IMR-90 (cell line): Measurements from ENCODE around the gene SLC33A1. TPM values are rescaled to one million over a fixed set of nuclear protein-coding genes. Genes with fewer than 3 reads are reported as not detected.

Experiments used
- ATAC-seq: fragments of 200-7000 bp; cut with Tn5 transposase; 2 replicates; pipeline ENCODE4 v1.9.1; 2020; ENCODE audit warnings: low read depth, mild to moderate bottlenecking, moderate library complexity
- BruUV-seq: library from RNA; stranded (reverse); fragments of 400-500 nt; replicated peaks from 2 replicates; lab custom pipeline; 2021; lab: Mats Ljungman, UMichigan
- CTCF ChIA-PET: fragments of 300-600 bp; formaldehyde crosslinking; extraction: SDS; loops from one replicate; lab custom pipeline; 2021; ENCODE audit warnings: antibody characterized with exemption; lab: Yijun Ruan, JAX
- POLR2A ChIA-PET: fragments of 300-600 bp; sonication (Branson Sonifier 250); formaldehyde crosslinking; loops from one replicate; lab custom pipeline; 2022; ENCODE audit warnings: antibody characterized with exemption; ENCODE audit not compliant: unreplicated experiment; lab: Charles Lee
- DNase-seq: peaks from one replicate; pipeline ENCODE4 v3.0.0; 2013
- H2AFZ ChIP-seq: replicated peaks from 2 replicates; pipeline ENCODE3; 2013; ENCODE audit warnings: low read length, mild to moderate bottlenecking; ENCODE audit not compliant: poor library complexity
- H2AK5ac ChIP-seq: 2 replicates; pipeline ENCODE4 v1.6.1; 2013; ENCODE audit warnings: low read depth, low read length, inconsistent platforms
- H2AK9ac ChIP-seq: replicated peaks from 2 replicates; pipeline ENCODE3; 2013; ENCODE audit warnings: mild to moderate bottlenecking, low read depth, low read length, moderate library complexity; ENCODE audit not compliant: poor library complexity
- H2BK120ac ChIP-seq: 2 replicates; pipeline ENCODE4 v1.6.1; 2013; ENCODE audit warnings: low read depth, low read length, inconsistent platforms
- H2BK15ac ChIP-seq: 3 replicates; pipeline ENCODE4 v1.6.1; 2013; ENCODE audit warnings: low read depth, low read length, inconsistent platforms
- H2BK20ac ChIP-seq: 2 replicates; pipeline ENCODE4 v1.6.1; 2013; ENCODE audit warnings: low read depth, mild to moderate bottlenecking, inconsistent platforms, low read length, moderate library complexity
- H2BK5ac ChIP-seq: 2 replicates; pipeline ENCODE4 v1.6.1; 2013; ENCODE audit warnings: mild to moderate bottlenecking, low read depth, low read length, inconsistent platforms; ENCODE audit not compliant: poor library complexity, severe bottlenecking
- H3K14ac ChIP-seq: replicated peaks from 2 replicates; pipeline ENCODE4 v1.6.1; 2013; ENCODE audit warnings: low read depth, low read length, inconsistent platforms
- H3K18ac ChIP-seq: 2 replicates; pipeline ENCODE4 v1.6.1; 2013; ENCODE audit warnings: low read depth, low read length, control low read depth
- H3K23ac ChIP-seq: 2 replicates; pipeline ENCODE4 v1.6.1; 2013; ENCODE audit warnings: low read depth, low read length, inconsistent platforms
- H3K27ac ChIP-seq: 2 replicates; pipeline ENCODE4 v1.5.1; 2013; ENCODE audit warnings: mild to moderate bottlenecking, control low read depth, low read length; ENCODE audit not compliant: insufficient read depth
- H3K27me3 ChIP-seq: 2 replicates; pipeline ENCODE4 v1.6.1; 2013; ENCODE audit warnings: low read length; ENCODE audit not compliant: control insufficient read depth, insufficient read depth
- H3K36me3 ChIP-seq: 2 replicates; pipeline ENCODE4 v1.6.1; 2013; ENCODE audit warnings: low read length, mixed read lengths; ENCODE audit not compliant: control insufficient read depth, insufficient read depth
- H3K4ac ChIP-seq: 2 replicates; pipeline ENCODE4 v1.6.1; 2013; ENCODE audit warnings: low read depth, low read length, inconsistent platforms
- H3K4me1 ChIP-seq: 2 replicates; pipeline ENCODE4 v1.6.1; 2013; ENCODE audit warnings: low read length, mixed read lengths; ENCODE audit not compliant: control insufficient read depth, insufficient read depth
- H3K4me2 ChIP-seq: 2 replicates; pipeline ENCODE4 v1.6.1; 2013; ENCODE audit warnings: low read depth, mild to moderate bottlenecking, control low read depth, low read length, moderate library complexity
- H3K4me3 ChIP-seq: 2 replicates; pipeline ENCODE4 v1.5.1; 2013; ENCODE audit warnings: low read depth, mild to moderate bottlenecking, control low read depth, low read length, moderate library complexity; ENCODE audit not compliant: insufficient read depth
- H3K56ac ChIP-seq: 2 replicates; pipeline ENCODE4 v1.6.1; 2013; ENCODE audit warnings: low read length, inconsistent platforms; ENCODE audit not compliant: insufficient read depth; ENCODE audit errors: extremely low read depth
- H3K79me1 ChIP-seq, 2 experiments: 2 replicates each; pipeline ENCODE4 v1.6.1; 2013; ENCODE audit warnings: low read length in 2 of 2, inconsistent platforms in 1 of 2, low read depth in 1 of 2
- H3K9ac ChIP-seq: 2 replicates; pipeline ENCODE4 v1.6.1; 2013; ENCODE audit warnings: low read depth, low read length, control low read depth
- H3K9me1 ChIP-seq: 2 replicates; pipeline ENCODE4 v1.6.1; 2013; ENCODE audit warnings: low read length, inconsistent platforms; ENCODE audit not compliant: insufficient read depth
- H3K9me3 ChIP-seq: 2 replicates; pipeline ENCODE4 v1.6.1; 2013; ENCODE audit warnings: low read length; ENCODE audit not compliant: control insufficient read depth, insufficient read depth
- H4K20me1 ChIP-seq: 2 replicates; pipeline ENCODE4 v1.6.1; 2013; ENCODE audit warnings: low read length, inconsistent platforms; ENCODE audit not compliant: insufficient read depth
- H4K5ac ChIP-seq: 2 replicates; pipeline ENCODE4 v1.6.1; 2013; ENCODE audit warnings: mild to moderate bottlenecking, low read depth, low read length, control low read depth
- H4K8ac ChIP-seq, 2 experiments: 2 replicates each; pipeline ENCODE4 v1.6.1; 2013; ENCODE audit warnings: low read depth in 2 of 2, low read length in 2 of 2, control low read depth in 1 of 2, inconsistent platforms in 1 of 2
- H4K91ac ChIP-seq: 2 replicates; pipeline ENCODE4 v1.6.1; 2013; ENCODE audit warnings: low read depth, low read length, inconsistent platforms; ENCODE audit not compliant: insufficient read depth
- CEBPB ChIP-seq: IDR thresholded peaks from 2 replicates; pipeline ENCODE4 v1.6.1; 2012; ENCODE audit warnings: low read depth, low read length, improper control_type of control experiment
- CHD1 ChIP-seq: IDR thresholded peaks from 2 replicates; pipeline ENCODE4 v1.6.1; 2012; ENCODE audit warnings: low read depth, low read length, improper control_type of control experiment
- ELK1 ChIP-seq: fragments of 150-350 bp; IDR thresholded peaks from 2 replicates; pipeline ENCODE4 v1.6.1; 2016; ENCODE audit warnings: low read depth, mild to moderate bottlenecking, low read length, moderate library complexity, borderline replicate concordance
- MAFK ChIP-seq: IDR thresholded peaks from 2 replicates; pipeline ENCODE4 v1.6.1; 2012; ENCODE audit warnings: low read depth, low read length, improper control_type of control experiment
- MAZ ChIP-seq: IDR thresholded peaks from 2 replicates; pipeline ENCODE4 v1.6.1; 2012; ENCODE audit warnings: low read depth, mild to moderate bottlenecking, low read length, improper control_type of control experiment, moderate library complexity, borderline replicate concordance
- MXI1 ChIP-seq: IDR thresholded peaks from 2 replicates; pipeline ENCODE4 v1.6.1; 2012; ENCODE audit warnings: low read depth, mild to moderate bottlenecking, low read length, moderate library complexity, borderline replicate concordance
- NFE2L2 ChIP-seq: fragments of 150-350 bp; IDR thresholded peaks from 2 replicates; pipeline ENCODE4 v1.6.1; 2016; ENCODE audit warnings: low read depth, mild to moderate bottlenecking, low read length
- POLR2A ChIP-seq: IDR thresholded peaks from 2 replicates; pipeline ENCODE4 v1.6.1; 2012; ENCODE audit warnings: mild to moderate bottlenecking, low read depth, low read length
- RAD21 ChIP-seq: IDR thresholded peaks from 2 replicates; pipeline ENCODE4 v1.6.1; 2012; ENCODE audit warnings: low read length, improper control_type of control experiment
- RCOR1 ChIP-seq: IDR thresholded peaks from 2 replicates; pipeline ENCODE4 v1.6.1; 2012; ENCODE audit warnings: mild to moderate bottlenecking, low read length, improper control_type of control experiment; ENCODE audit not compliant: insufficient replicate concordance
- RFX5 ChIP-seq: IDR thresholded peaks from 2 replicates; pipeline ENCODE4 v1.8.0; 2012; ENCODE audit warnings: low read depth, mild to moderate bottlenecking, low read length, moderate library complexity
- SMC3 ChIP-seq: fragments of 150-350 bp; IDR thresholded peaks from 2 replicates; pipeline ENCODE4 v1.6.1; 2016; ENCODE audit warnings: low read depth, mild to moderate bottlenecking, antibody characterized with exemption, low read length, moderate library complexity
- WGBS, 2 experiments: methylation state at CpG; one replicate each; pipeline versions ENCODE4 v1.1.5 to v1.1.7; 2013; ENCODE audit warnings: missing lambda C conversion rate in 2 of 2; ENCODE audit not compliant: insufficient read length in 1 of 2; ENCODE audit errors: extremely low coverage in 2 of 2; 5-methylcytosine and 5-hydroxymethylcytosine counted together
- dilution Hi-C: fragments of 300-500 bp; cut with HindIII; formaldehyde crosslinking; loops from one replicate; pipeline ENCODE4 v1.14.3; 2018; ENCODE audit warnings: low sequenced_read_pairs; ENCODE audit not compliant: unreplicated experiment
- in situ Hi-C: fragments of 300-500 bp; cut with MboI; formaldehyde crosslinking; loops from 3 replicates; pipeline ENCODE4 v1.14.3; 2019; ENCODE audit warnings: low sequenced_read_pairs, inconsistent platforms, mixed read lengths
- intact Hi-C: fragments of 100-400 bp; cut with micrococcal nuclease; formaldehyde crosslinking; loops from 2 replicates; pipeline ENCODE4 v1.10.0; 2022
- polyA plus RNA-seq, 3 experiments: library from polyadenylated mRNA; depleted of rRNA; stranded (reverse); fragments of >200 nt; gene quantifications; 2 replicates each; pipeline ENCODE4 v1.2.3, GENCODE V29; 2012; ENCODE audit warnings: low replicate concordance in 1 of 3
- total RNA-seq: library from RNA; depleted of rRNA; stranded (reverse); fragments of >200 nt; gene quantifications from 2 replicates; pipeline ENCODE4 v1.2.3, GENCODE V29; 2012
- TF ChIP-seq, protein P1 (sequence below): fragments of 150-350 bp; IDR thresholded peaks from 2 replicates; pipeline ENCODE4 v1.6.1; 2017; ENCODE audit warnings: mild to moderate bottlenecking, antibody characterized with exemption, low read length, low read depth
- TF ChIP-seq, protein P2 (sequence below): conservative IDR thresholded peaks from 2 replicates; pipeline ENCODE4 v1.5.1; 2012; ENCODE audit warnings: mild to moderate bottlenecking, low read depth, low read length, improper control_type of control experiment

SLC33A1 gene
- total and polyA plus RNA-seq, 2 of the 4 experiments (the other 2 are of a cell fraction), result 12.9 to 32.4 TPM

GRCh38 chr3:155771126-155771525 is 83.1 kb downstream of the SLC33A1 start:
- H4K20me1 ChIP-seq, result no peaks in the 10 kb centered on the region
- H4K91ac ChIP-seq, result no peak overlapping the region
- H2BK5ac ChIP-seq, result no peak overlapping the region
- H3K36me3 ChIP-seq, result no peaks in the 10 kb centered on the region
- no peak overlapping the region for H3K9ac ChIP-seq
- CTCF ChIA-PET, result no interaction called here
- DNase-seq, result no peak
- no CpG with 5 or more reads among the region's 6 CpGs for WGBS, 2 experiments
- dilution Hi-C loops (no loop called here), intact Hi-C loops (no loop called here), in situ Hi-C loops (no loop called here)
- no peak overlapping the region for H4K8ac ChIP-seq
- H3K4me2 ChIP-seq, result no peak overlapping the region
- no peak overlapping the region for H3K14ac ChIP-seq
- no peak overlapping the region for H2AK9ac ChIP-seq
- peaks cover 2% of the 10 kb centered on the region; the same call in 1 of the 2 replicates for H3K9me1 ChIP-seq
- no peak overlapping the region for H3K18ac ChIP-seq
- no peak overlapping the region for H2AFZ ChIP-seq
- no peak overlapping the region for H3K23ac ChIP-seq
- no peaks in the 10 kb centered on the region for H3K27me3 ChIP-seq
- no peak for ATAC-seq
- H3K4me1 ChIP-seq, result no peaks in the 10 kb centered on the region
- no peaks in the 10 kb centered on the region for H3K79me1 ChIP-seq
- H2AK5ac ChIP-seq, result no peak overlapping the region
- no peak overlapping the region for H3K4me3 ChIP-seq
- H4K5ac ChIP-seq, result no peak overlapping the region
- no TSS peak for BruUV-seq
- TF ChIP-seq RFX5 (no peak), ELK1 (no peak), CHD1 (no peak), NFE2L2 (no peak), POLR2A (no peak), RAD21 (no peak), MAZ (no peak), MXI1 (no peak), MAFK (no peak), CEBPB (no peak), RCOR1 (no peak), SMC3 (no peak)
- TF ChIP-seq, protein P1, sequence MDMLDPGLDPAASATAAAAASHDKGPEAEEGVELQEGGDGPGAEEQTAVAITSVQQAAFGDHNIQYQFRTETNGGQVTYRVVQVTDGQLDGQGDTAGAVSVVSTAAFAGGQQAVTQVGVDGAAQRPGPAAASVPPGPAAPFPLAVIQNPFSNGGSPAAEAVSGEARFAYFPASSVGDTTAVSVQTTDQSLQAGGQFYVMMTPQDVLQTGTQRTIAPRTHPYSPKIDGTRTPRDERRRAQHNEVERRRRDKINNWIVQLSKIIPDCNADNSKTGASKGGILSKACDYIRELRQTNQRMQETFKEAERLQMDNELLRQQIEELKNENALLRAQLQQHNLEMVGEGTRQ, result no peak
- TF ChIP-seq, protein P2, sequence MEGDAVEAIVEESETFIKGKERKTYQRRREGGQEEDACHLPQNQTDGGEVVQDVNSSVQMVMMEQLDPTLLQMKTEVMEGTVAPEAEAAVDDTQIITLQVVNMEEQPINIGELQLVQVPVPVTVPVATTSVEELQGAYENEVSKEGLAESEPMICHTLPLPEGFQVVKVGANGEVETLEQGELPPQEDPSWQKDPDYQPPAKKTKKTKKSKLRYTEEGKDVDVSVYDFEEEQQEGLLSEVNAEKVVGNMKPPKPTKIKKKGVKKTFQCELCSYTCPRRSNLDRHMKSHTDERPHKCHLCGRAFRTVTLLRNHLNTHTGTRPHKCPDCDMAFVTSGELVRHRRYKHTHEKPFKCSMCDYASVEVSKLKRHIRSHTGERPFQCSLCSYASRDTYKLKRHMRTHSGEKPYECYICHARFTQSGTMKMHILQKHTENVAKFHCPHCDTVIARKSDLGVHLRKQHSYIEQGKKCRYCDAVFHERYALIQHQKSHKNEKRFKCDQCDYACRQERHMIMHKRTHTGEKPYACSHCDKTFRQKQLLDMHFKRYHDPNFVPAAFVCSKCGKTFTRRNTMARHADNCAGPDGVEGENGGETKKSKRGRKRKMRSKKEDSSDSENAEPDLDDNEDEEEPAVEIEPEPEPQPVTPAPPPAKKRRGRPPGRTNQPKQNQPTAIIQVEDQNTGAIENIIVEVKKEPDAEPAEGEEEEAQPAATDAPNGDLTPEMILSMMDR, result no peak
- H3K9me3 ChIP-seq, result no peaks in the 10 kb centered on the region
- H2BK20ac ChIP-seq, result no peak overlapping the region
- no peak overlapping the region for H3K4ac ChIP-seq
- H3K56ac ChIP-seq, result no peak overlapping the region
- H3K27ac ChIP-seq, result no peak overlapping the region
- POLR2A ChIA-PET, result no interaction called here
- no peak overlapping the region for H2BK15ac ChIP-seq
- H2BK120ac ChIP-seq, result no peak overlapping the region
